ENCODE measurements around the gene FGF7. TPM values are rescaled to one million over a fixed set of nuclear protein-coding genes. Genes with fewer than 3 reads are reported as not detected.
"Not testable (repeated sequence)": the region's sequence is repeated elsewhere in the genome, so short reads cannot be mapped to it uniquely, and the experiment has no call there.

The FGF7 gene
- total RNA-seq, 4 donors from 2014 or later: 53.5 to 106 (median 64.0) TPM

- 71% methylated on average over 3 of the region's 3 CpGs for WGBS
- DNase-seq (ENCODE audit: extremely low spot score): no peak
- H3K27me3 ChIP-seq: no peaks in the 10 kb centered on the region
- H3K36me3 ChIP-seq: no peaks in the 10 kb centered on the region
- H3K4me3 ChIP-seq: no peak overlapping the region
- no peak for TF ChIP-seq EP300 (IDR thresholded peaks at IDR 0.05)
- no peaks in the 10 kb centered on the region for H3K9me3 ChIP-seq
- peaks cover 0 to 4% (median 0%) of the 10 kb centered on the region in 4 donors for H3K4me1 ChIP-seq
- H3K27ac ChIP-seq (replicated peaks in 1 of 4): no peak overlapping the region
- intact Hi-C loops (cut with DNase I): no loop called here
These were observed 84.2 kb downstream of the FGF7 start for GRCh38 chr15:49507261-49507660.

- H3K4me1 ChIP-seq; H3K27ac ChIP-seq (replicated peaks in 1 of 4); H3K36me3 ChIP-seq; H3K9me3 ChIP-seq; H3K4me3 ChIP-seq; intact Hi-C loops (cut with DNase I); DNase-seq (ENCODE audit: extremely low spot score); H3K27me3 ChIP-seq: not testable (repeated sequence)
- WGBS: 90% methylated on average over 4 of the region's 4 CpGs
These were observed 89.7 kb downstream of the FGF7 start for GRCh38 chr15:49512739-49513138.

GRCh38 chr15:49521802-49522201 lies 98.8 kb downstream of the FGF7 start:
- H3K27me3 ChIP-seq: no peaks in the 10 kb centered on the region
- 86% methylated on average over 3 of the region's 3 CpGs for WGBS
- intact Hi-C loops (cut with DNase I): no loop called here
- no peak overlapping the region for H3K27ac ChIP-seq (replicated peaks in 1 of 4)
- H3K4me3 ChIP-seq: no peak overlapping the region
- no peak for TF ChIP-seq EP300 (IDR thresholded peaks at IDR 0.05)
- peak in 1 of 3 experiments; percentile 17 for TF ChIP-seq CTCF (IDR thresholded peaks at IDR 0.05)
- H3K9me3 ChIP-seq: peaks cover 0 to 5% (median 0%) of the 10 kb centered on the region in 4 donors
- H3K36me3 ChIP-seq: no peaks in the 10 kb centered on the region
- no peak for DNase-seq (ENCODE audit: extremely low spot score)
- no peaks in the 10 kb centered on the region for H3K4me1 ChIP-seq

GRCh38 chr15:49528289-49528688 lies 105.2 kb downstream of the FGF7 start:
- Histone ChIP-seq H3K36me3 (no peaks in the 10 kb centered on the region), H3K9me3 (peaks cover 0 to 6% (median 1%) of the 10 kb centered on the region in 4 donors), H3K4me1 (no peaks in the 10 kb centered on the region), H3K27ac (replicated peaks in 1 of 4) (no peak overlapping the region), H3K4me3 (no peak overlapping the region), H3K27me3 (no peaks in the 10 kb centered on the region)
- intact Hi-C loops (cut with DNase I): no loop called here
- no peak for DNase-seq (ENCODE audit: extremely low spot score)
- WGBS: 82% methylated on average over 4 of the region's 4 CpGs
- TF ChIP-seq CTCF (IDR thresholded peaks at IDR 0.05) (no peak), EP300 (IDR thresholded peaks at IDR 0.05) (no peak)

- intact Hi-C loops (cut with DNase I): no loop called here
- no peaks in the 10 kb centered on the region for H3K4me1 ChIP-seq
- TF ChIP-seq CTCF (IDR thresholded peaks at IDR 0.05): no peak
- TF ChIP-seq POLR2AphosphoS5 (IDR thresholded peaks at IDR 0.05): no peak
- no peak for TF ChIP-seq EP300 (IDR thresholded peaks at IDR 0.05)
- TF ChIP-seq POLR2A (IDR thresholded peaks at IDR 0.05; ENCODE audit: low read depth): no peak
- H3K36me3 ChIP-seq: no peaks in the 10 kb centered on the region
- H3K4me3 ChIP-seq: no peak overlapping the region
- no peak for DNase-seq (ENCODE audit: extremely low spot score)
- no peak overlapping the region for H3K27ac ChIP-seq (replicated peaks in 1 of 4)
- H3K9me3 ChIP-seq: peaks cover 0 to 10% (median 3%) of the 10 kb centered on the region in 4 donors
- H3K27me3 ChIP-seq: no peaks in the 10 kb centered on the region
- WGBS: 87% methylated on average over 1 of the region's 1 CpG
These were observed 107.0 kb downstream of the FGF7 start for GRCh38 chr15:49530092-49530491.

Other genes with a start within 250 kb of the FGF7 start
- gene FAM227B, start 197.6 kb downstream of the FGF7 start, total RNA-seq: 10 to 100 TPM in 2 of 4 donors, 1 to 10 TPM in 2; 5.8 to 13.7 (median 10.3) TPM
- gene DTWD1, start 197.8 kb downstream of the FGF7 start, total RNA-seq: 10 to 100 TPM; 21.0 to 35.3 (median 27.8) TPM